HG02884 (cell line): ENCODE measurements around the gene SPTBN2.

ENCODE experiments used
- ATAC-seq: cut with Tn5 transposase; IDR thresholded peaks from one replicate; pipeline ENCODE4 v1.9.1; 2021; ENCODE audit warnings: mild to moderate bottlenecking, moderate library complexity; ENCODE audit not compliant: unreplicated experiment

SPTBN2 gene

DNA sequence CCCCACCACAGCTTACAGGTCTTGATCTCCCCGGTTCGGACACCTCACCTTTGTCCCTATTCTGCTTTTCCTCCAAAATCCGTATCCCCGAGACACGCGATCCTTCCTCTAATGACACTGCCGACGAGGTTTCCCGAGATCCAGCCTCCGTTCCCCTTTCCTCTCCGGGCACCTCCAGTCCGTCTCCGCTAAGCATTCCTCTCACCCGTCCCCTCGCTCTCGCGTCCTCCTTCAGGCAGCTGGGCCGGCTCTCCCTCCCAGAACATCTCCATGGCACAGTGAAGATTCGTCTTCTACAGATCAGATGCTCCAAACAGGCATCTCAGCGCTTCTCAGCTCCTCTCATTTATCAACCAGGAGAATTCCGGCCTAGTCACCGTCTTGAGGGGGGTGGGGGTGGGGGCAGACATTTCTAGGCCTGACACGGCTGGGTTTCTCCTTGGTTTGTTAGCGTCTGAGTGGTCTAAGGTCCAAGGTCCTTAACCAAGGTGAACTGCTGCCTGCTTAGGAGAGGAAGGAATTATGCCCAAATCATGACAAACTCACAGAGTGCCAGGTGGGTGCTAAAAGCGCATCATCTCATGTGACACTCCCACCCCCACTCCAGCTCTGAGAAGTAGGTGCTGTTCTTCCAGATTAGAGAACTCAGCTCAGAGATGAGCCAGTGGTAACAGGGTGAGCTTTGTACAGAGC lies at the start of gene SPTBN2:
Gene SPTBN2 (minus strand): TSS at position 524 of the 693 bp plus-strand sequence. CDS start 7,976 bp downstream, outside the sequence.
- ATAC-seq, result no peak

DNA sequence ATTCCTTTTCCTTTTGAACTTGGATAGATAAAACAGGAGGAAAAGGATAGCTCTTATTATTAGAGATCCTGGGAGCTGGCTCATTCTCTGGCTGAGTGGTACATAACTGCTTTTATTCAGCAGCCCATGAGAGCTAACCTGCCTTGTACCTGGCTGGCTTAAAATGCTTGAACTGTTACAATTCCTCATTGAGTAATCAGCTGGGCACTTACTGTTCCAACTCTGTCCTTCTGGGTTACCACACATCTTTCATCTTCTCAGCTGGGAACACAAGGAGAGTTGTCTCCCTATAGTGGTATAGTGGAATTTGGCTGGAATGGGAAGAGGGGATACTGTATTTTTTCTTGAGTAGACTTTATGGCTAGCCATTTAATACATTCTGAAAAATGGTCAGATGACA lies 39.8 kb upstream of the SPTBN2 start:
- ATAC-seq, result no peak

DNA sequence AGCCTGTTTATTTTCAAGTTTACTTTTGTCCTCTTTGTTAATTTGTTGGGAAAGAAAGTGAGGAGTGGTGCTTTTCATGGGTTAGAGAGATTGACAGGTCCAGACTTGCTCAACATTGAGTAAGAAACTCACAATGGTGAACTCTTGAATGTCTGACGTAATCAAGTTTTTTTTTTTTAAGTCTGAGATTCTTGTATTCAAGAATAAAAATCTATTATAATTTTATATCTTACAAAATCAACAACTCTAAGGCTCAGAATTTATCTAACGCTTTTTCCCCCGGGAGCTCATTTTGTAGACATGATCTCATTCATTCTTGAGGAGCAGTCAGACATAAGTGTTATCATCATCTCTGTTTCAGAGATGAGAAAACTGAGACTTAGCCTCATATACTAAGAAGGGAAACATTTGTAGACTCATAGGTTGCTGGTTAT lies 39.1 kb upstream of the SPTBN2 start:
- no peak for ATAC-seq

DNA sequence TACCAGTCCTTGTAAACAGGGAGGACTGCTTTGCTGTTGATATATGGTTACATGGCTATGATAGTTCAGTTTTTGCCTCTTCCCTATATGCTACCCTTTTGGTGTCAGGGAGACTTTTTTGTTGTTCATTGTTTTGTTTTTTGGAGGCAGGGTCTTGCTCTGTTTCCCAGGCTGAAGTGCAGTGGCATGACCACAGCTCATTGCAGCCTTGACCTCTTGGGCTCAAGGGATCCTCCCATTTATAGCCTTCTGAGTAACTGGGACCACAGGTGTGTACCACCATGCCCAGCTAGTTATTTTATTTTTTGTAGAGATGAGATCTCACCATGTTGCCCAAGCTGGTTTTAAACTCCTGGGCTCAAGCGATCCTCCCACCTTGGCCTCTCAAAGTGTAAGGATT lies 38.6 kb upstream of the SPTBN2 start:
- no peak for ATAC-seq

DNA sequence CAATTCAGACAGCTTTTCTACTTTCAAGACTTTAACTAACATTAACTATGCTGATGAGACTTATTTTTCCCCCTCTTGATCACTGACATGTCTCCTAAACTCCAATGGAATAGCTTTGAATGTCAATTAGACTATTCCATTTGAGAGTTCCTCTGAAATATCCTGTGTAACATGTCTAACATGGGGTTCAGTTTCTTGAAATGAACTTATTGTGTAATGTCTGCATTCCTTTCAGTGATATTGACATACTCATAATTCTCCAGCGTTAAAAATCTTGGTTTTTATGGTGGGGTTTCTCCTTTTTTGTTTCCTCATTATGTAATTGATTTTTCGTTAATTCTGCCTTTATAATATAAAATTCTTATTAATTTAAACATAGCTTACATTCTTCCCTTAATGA lies 37.7 kb upstream of the SPTBN2 start:
- no peak for ATAC-seq

DNA sequence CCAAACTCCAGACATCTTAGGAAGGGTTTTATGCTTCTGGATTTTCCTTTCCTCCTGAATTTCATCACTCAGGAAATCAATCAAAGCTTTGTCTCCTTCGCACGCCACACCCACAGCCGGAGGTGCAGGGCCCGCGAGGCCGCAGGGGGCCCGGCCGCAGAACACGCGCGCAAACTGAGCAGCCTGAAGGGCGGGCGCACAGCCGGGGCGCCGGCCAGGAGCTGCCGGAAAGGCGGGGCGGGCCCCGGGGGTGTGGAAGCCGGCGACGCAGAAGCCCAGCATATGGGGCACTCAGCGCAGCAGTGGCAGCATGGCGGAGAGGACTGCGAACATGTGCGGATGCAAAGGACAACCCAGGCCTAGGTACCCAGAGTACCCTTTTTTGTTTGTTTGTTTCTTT lies 33.1 kb upstream of the SPTBN2 start:
- no peak for ATAC-seq

DNA sequence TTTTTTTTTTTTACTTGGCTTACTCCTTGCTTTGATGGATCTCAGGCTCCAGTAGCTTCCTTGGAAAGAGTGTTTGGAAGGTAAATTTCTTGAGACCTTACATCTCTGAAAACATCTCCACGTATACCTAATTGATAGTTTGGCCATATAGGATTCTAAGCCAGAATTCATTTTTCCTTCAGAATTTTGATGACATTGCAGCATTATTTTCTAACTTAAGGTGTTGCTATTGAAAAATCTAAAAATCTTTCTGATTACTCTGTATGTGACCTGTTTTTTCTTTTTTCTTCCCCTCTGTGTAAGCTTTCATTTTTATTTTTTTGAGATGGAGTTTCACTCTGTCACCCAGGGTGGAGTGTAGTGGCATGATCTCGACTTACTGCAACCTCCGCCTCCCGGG lies 23.1 kb upstream of the SPTBN2 start:
- no peak for ATAC-seq

DNA sequence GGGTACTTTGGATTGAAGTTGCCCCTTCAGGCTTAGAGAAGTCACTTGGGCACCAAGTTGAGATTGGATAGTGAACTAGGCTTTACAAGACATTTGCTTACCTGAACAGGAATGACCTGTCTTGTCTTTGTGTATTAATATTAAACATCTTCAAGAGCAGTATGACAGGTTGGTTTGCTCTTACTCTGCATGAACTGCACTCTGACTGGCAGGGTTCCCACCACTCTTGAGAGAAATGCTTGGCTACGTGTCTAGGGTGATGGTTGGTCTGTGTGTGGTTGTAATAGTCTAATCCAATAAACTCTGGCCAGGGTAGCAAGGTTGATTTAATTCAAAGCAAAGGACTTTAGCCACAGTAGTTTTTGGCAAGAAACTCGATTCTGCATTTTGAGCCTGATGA lies 20.1 kb upstream of the SPTBN2 start:
- ATAC-seq, result no peak

DNA sequence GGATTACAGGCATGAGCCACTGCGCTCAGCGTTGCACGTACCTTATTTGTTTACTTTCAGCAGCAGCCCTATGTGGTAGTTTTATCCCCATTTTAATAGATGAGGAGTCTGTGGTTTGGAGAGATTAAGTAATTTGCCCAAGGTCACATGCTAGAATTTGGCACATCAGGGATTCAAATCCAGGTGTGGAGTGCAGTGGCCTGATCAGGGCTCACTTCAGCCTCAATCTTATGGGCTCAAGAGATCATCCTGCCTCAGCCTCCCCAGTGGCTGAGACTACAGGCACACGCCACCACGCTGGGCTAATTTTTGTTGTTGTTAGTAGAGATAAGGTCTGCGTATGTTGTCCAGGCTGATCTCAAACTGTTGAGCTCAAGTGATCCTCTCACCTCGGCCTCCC lies 18.5 kb upstream of the SPTBN2 start:
- ATAC-seq, result no peak

DNA sequence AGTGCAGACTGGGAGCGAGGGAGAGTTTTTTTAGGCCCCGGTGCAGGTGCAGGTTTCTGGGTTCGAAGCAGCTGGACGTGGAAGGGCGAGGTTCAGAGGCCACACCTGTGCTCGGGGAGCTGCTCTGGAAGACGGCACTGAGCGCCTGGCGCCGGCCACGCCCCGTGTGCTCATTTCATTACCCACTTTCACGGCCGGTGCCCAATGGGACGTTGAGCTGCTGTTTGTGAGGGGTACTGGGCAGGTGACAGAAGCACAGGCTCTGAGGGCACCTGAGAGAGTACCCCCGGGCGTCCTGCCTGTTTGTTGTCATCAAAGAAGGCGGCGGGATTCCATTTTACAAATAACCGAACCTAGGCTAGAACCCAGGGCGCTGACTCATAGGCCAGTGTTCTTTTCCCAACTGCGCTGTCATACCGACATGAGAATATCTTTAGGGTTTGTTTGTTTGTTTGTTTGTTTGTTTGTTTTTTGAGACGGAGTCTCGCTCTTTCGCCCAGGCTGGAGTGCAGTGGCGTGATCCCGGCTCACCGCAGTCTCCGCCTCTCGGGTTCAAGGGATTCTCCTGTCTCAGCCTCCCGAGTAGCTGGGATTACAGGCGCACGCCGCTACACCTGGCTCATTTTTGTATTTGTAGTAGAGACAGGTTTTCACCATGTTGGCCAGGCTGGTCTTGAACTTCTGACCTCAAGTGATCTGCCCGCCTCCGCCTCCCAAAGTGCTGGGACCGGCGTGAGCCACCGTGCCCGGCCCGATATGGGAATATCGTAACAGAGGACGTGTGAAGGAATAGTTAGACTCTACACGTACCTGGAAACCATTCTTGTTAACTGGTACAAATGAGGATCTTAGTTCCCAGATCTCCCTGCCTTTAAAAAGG lies 16.6 kb upstream of the SPTBN2 start:
- no peak for ATAC-seq

DNA sequence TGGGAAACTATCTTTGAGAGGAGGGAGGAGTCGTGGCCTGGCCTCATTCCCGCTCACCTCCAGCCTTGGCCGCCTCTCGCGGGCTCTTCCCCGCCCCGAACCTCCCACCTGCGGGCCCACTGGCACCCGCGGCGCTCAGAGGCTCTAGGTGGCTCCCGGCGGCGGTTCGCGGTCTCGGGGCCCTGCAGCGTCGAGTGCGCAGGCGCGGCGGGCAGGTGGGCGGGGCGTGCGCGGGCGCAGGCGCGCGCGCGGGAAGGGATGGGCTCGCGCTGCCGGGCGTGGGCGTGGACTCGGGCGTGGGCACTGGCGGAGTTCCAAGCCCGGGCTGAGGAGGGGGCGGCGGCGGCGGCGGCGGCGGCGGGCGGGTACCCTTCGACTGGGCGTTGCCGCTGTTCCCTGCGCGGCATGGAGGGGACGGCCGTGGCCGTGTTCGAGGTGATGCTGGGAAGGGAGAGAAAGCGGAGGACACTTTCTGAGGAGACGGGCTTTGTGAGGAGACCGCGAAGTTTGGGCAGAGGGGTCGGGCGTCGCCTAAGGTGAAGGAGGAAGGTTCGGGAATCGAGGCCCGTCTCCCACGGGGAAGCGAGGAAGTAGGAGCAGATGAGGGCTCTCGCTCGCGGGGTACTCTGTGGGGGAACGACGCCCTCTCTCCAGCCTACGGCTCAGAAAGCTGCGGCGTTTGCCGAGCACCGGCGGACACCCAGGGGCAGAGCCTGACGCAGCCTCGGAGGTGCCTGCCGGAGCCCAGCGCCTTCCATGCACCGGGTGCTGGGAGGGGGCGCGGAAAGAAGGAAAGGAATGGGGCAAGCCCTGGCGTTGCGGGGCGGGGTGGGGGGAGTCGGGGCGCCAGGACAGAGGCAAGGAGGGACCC lies 15.7 kb upstream of the SPTBN2 start:
- ATAC-seq, result peak; percentile 75

DNA sequence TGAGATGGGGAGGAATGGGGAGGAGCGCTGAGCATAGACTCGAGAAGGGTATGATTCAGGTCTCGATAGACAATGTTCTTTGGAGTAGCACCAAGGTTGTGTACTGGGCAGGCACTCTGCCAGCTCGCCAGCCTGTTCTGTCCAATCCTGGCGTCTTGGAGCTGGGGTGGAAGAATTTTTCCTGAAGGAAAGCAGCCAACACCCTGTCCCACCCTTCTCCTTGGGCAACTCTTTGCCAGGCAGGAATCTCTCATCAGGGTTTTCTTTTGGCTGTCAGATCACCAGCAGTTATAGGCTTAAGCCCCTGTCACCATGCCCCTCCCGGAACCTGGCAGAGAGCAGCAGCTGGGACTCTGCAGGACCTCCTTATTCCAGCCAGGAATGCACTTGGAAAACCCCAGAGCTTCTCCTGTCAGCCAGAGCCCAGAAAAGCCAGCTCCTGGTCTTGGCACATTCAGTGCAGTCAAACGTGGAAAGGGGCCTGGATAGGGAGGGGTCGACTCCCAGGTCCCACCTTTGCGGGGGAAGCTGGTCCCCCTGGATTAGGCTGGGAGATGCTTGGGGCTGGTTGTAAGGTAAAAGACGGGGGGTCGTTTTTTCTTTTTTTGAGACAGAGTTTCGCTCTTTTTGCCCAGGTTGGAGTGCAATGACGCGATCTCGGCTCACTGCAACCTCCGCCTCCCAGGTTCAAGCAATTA lies 14.4 kb upstream of the SPTBN2 start:
- no peak for ATAC-seq

DNA sequence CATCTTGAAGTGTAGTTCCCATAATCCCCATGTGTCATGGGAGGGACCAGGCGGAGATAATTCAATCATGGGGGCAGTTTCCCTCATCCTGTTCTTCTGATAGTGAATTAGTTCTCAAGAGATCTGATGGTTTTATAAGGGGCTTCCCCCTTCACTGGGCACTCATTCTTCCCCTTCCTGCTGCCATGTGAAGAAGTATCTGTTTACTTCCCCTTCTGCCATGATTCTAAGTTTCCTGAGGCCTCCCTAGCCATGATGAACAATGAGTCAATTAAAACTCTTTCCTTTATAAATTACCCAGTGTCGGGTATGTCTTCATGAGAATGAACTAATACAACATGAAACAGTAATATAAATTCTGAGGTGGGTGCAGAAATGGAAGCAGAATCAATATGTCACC lies 12.1 kb upstream of the SPTBN2 start:
- ATAC-seq, result no peak

DNA sequence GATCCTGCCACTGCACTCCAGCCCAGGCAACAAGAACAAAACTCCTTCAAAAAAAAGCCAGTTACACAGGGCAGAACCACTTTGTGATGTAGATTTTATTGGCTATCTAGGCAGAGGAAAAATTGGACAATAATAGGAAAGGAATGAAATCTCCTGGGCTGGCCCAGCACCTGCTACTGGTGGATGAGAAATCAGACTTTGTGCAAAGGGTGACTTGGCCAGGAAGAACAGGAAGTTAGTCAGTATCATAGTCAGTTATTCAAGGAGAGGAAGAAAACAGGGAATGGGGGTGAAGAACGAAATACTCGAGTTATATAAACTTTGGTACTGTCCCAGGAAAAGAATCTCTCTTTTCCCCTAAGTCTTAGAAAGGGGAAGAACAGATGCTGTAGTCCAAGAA lies 11.0 kb upstream of the SPTBN2 start:
- no peak for ATAC-seq

DNA sequence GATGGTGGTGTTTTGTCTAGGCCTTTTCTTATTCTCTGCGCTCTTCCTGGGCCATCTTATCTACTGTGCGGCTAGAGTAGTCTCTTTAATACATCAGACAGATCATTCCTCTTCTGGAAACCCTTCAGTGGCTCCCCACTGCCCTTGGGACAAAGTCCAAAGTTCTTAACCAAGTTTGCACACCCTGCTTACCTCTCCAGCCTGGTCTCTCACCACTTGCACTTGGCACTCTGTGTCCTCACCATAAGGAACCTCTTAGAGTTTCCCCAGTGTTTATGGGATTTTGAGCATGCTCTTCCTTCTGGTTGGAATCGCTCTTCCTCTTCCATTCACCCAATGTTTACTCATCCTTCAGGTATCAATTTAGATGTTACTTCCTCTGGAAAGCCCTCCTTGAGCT lies 5.2 kb upstream of the SPTBN2 start:
- no peak for ATAC-seq

DNA sequence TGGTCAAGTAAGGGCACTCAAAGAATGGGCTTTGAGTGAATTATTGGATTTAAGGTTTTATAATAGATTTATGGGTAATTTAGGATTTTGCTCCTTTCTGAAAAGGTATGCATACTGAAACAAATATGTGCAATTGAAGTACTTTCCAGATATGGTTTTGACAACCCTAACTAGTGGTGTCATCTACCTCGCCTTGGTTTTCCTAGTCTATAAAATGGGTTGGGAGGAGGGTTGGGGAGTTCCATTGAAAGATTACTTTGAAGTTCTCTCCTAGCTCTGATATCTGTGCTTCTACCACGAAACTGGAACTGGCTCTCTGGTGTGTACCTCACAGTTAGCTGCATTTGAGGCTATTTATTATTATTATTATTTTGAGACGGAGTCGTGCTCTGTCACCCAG lies 431 bp upstream of the SPTBN2 start:
- ATAC-seq, result no peak

DNA sequence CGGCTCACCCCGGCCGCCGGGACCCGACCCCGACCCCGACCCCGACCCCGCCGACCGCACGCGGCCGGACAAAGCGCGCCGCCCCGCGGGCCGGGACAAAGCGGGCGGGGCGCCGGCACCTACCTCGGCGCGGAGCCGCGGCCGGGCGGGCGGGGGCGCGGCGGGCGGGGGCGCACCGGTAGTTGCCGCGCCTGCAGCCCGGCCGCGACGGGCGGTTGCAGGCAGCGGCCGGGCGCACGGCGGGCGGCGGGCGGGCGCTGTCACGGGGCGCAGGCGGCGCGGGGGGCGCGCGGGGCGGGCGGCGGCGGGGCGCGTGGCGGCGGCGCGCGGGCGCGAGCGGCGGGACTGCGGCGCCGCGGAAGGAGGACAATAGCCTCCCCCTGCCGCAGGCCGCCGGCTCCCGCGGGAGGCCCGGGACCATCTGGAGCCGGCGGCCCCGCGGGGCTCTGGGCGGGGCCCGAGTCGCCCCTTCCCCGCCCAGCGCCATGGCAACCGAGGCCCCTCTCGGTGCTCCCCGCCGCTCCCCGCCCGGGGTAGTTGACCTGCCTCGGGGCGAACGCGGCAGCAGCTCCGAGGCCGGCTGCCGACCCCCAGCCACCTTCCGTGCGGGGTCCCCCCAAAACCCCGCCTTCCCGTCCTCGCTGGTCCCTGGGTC lies 851 bp downstream of the SPTBN2 start:
- ATAC-seq, result no peak

DNA sequence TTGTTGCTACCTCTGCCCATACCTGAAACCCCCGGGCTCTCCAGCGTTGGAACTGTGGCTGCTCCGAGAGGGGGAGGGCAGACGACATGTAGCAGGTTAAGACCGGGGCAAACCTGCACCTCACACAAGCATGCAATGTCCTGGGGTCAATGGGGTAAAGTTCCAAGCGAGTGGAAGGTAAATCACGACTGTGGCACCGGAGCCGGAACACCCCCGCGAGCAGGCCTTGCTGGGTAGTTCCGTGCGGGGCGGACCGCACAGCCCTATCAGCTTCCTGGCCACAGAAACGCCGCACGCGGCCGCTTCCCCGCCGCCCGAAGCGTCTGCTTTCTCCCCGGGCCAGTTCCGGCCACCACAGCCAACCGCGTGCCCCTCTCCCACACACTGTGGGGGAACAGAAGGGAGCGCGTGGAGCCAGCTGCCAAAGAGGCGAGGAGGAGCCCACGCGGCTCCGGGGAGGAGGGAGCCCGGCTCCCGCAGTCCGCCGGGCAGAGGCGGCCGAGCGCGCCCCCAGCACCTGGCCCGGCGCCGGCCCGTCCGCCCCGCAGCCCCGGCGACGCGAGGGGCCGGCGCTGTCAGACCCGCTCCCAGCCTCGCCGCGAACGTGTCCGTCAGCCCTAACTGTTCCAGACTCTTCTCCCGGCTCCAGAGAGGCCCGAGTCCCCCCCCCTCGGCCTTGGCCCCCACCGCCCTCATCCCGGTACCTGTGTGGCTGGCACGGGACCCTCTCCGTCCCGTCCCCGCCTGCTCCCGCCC lies 1.6 kb downstream of the SPTBN2 start:
- no peak for ATAC-seq

DNA sequence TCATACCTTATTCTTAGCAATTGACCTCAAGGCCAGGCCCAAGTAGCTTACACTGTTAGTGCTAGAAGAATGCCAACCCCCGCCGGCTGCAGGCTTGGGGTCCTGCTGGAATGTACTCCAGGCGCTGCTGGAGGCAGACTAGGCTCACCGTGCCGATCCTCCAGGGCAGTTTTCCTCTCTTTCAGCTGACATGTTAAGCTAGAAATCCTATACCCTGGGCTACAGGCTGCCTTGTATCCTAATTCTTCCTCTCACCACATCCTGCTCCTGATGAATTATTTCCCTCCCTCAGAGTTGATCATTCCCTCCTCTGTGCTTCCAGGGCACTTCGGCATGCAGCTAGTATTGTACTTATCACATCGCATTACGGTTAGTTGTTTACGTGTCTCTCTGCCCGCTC lies 3.4 kb downstream of the SPTBN2 start:
- no peak for ATAC-seq

DNA sequence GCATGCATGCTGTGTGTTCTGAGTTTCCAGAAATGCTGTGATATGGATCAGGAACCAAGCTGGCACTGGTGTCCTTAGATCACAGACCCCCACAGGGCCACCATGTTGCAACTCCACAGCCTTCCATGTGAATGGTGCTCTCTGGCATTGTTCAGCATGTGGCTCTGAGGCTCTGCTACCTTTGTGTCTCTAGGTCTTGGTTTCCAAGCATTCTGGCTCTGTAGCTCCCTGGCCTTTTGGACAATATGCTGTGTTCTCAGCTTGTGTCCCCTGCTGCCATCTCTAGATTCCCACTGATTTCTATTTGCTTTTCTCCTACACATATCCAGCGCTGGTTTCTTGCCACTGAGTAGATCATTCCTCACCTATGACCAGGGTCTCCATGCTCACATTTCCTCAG lies 3.9 kb downstream of the SPTBN2 start:
- ATAC-seq, result no peak
